ENCODE results near the gene PDPN.

GRCh38 chr1:13643017-13643416, 59.4 kb downstream of the PDPN start:
- TF ChIP-seq SRF (IDR thresholded peaks at IDR 0.05; ENCODE audit: low read depth, low read length) (no peak), ZNF274 (IDR thresholded peaks at IDR 0.05; ENCODE audit: borderline replicate concordance, extremely low read depth, low read length) (no peak), RAD21 (IDR thresholded peaks at IDR 0.05 in 1 of 2, conservative IDR thresholded peaks at IDR 0.05 in 1 of 2; ENCODE audit: low read depth in 2 of 2, low read length in 2 of 2) (no peak)
